Prostate gland (tissue), 2 donors: ENCODE data around the gene PTPN13. TPM values are rescaled to one million over a fixed set of nuclear protein-coding genes. Genes with fewer than 3 reads are reported as not detected.

Experiments used
- DNase-seq: peaks from one replicate; pipeline ENCODE4 v3.0.0-alpha.2; 2019; ENCODE audit warnings: low spot score
- H3K27ac ChIP-seq, 2 donors: fragments of 200-600 bp; sonication (generic); 2 replicates each; pipeline ENCODE4 v1.5.1; 2017 to 2019
- H3K27me3 ChIP-seq: fragments of 200-600 bp; sonication (generic); replicated peaks from 2 replicates; pipeline ENCODE4 v1.5.1; 2019; ENCODE audit not compliant: insufficient read depth
- H3K36me3 ChIP-seq, 2 donors: fragments of 200-600 bp; sonication (generic); 1 replicate in 1 of 2; 2 replicates in 1 of 2; pipeline versions ENCODE4 v1.5.1 to v1.8.1; 2017 to 2019
- H3K4me1 ChIP-seq: fragments of 200-600 bp; sonication (generic); replicated peaks from 2 replicates; pipeline ENCODE4 v1.5.1; 2019
- H3K4me3 ChIP-seq, 2 donors: fragments of 200-600 bp; sonication (generic); 2 replicates each; pipeline ENCODE4 v1.5.1; 2017 to 2019
- H3K9me3 ChIP-seq: fragments of 200-600 bp; sonication (generic); 2 replicates; pipeline ENCODE4 v1.5.1; 2017
- POLR2A ChIP-seq: fragments of 450-650 bp; IDR thresholded peaks from one replicate; pipeline ENCODE4 v1.6.1; 2016; ENCODE audit warnings: antibody characterized with exemption, mild to moderate bottlenecking
- POLR2AphosphoS5 ChIP-seq: sonication (generic); formaldehyde crosslinking; IDR thresholded peaks from one replicate; pipeline ENCODE4 v1.6.1; 2017; ENCODE audit warnings: antibody characterized with exemption
- WGBS: methylation state at CpG from one replicate; pipeline ENCODE4 v1.1.5; 2018; 5-methylcytosine and 5-hydroxymethylcytosine counted together
- intact Hi-C: fragments of 100-400 bp; cut with DNase I; formaldehyde crosslinking; loops from one replicate; pipeline ENCODE4 v1.14.2; 2022
- total RNA-seq, 2 donors: library from RNA; depleted of rRNA; stranded (reverse); fragments of >200 nt; gene quantifications; one replicate each; pipeline ENCODE4 v1.1.0, GENCODE V29; 2016
- TF ChIP-seq, protein P1 (sequence below), 4 experiments: fragments of 200-600 bp in 2 of 4; fragments of 450-650 bp in 2 of 4; sonication (generic) in 2 of 4; IDR thresholded peaks; 1 replicate in 3 of 4; 2 replicates in 1 of 4; pipeline ENCODE4 v1.5.1; 2016 to 2019; ENCODE audit warnings: antibody characterized with exemption in 4 of 4, mild to moderate bottlenecking in 2 of 4, moderate library complexity in 2 of 4

The PTPN13 gene
- total RNA-seq, 2 donors from 2014 or later, result 24.6 to 61.2 TPM

DNA sequence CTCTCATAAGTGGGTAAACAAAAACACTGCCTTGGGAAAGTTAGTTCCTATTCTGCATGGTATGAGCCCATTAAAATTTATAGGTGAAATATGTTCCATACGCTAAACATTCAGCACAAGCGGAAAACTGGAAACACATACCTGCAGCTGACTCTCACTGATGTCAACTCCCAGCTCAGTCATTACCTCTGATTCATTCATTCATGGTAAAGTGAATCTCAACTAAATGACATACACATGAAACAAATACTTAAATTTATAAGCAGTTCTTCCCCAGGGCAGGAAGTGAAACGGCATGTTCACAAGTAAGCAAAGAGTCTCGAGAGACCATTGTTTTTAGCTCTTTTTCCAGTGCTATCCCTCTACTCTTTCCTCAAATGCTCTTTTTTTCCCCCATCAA, 253.5 kb downstream of the PTPN13 start:
- Histone ChIP-seq H3K4me3 (no peak overlapping the region), H3K36me3 (no peaks in the 10 kb centered on the region), H3K9me3 (no peaks in the 10 kb centered on the region), H3K27me3 (no peaks in the 10 kb centered on the region), H3K27ac (no peak overlapping the region), H3K4me1 (no peaks in the 10 kb centered on the region)
- TF ChIP-seq POLR2AphosphoS5 (no peak), POLR2A (no peak)
- TF ChIP-seq, protein P1, sequence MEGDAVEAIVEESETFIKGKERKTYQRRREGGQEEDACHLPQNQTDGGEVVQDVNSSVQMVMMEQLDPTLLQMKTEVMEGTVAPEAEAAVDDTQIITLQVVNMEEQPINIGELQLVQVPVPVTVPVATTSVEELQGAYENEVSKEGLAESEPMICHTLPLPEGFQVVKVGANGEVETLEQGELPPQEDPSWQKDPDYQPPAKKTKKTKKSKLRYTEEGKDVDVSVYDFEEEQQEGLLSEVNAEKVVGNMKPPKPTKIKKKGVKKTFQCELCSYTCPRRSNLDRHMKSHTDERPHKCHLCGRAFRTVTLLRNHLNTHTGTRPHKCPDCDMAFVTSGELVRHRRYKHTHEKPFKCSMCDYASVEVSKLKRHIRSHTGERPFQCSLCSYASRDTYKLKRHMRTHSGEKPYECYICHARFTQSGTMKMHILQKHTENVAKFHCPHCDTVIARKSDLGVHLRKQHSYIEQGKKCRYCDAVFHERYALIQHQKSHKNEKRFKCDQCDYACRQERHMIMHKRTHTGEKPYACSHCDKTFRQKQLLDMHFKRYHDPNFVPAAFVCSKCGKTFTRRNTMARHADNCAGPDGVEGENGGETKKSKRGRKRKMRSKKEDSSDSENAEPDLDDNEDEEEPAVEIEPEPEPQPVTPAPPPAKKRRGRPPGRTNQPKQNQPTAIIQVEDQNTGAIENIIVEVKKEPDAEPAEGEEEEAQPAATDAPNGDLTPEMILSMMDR (IDR thresholded peaks at IDR 0.05), result no peak
- WGBS, result 81% methylated on average over 4 of the region's 4 CpGs
- intact Hi-C loops, result no loop called here
- no peak for DNase-seq

DNA sequence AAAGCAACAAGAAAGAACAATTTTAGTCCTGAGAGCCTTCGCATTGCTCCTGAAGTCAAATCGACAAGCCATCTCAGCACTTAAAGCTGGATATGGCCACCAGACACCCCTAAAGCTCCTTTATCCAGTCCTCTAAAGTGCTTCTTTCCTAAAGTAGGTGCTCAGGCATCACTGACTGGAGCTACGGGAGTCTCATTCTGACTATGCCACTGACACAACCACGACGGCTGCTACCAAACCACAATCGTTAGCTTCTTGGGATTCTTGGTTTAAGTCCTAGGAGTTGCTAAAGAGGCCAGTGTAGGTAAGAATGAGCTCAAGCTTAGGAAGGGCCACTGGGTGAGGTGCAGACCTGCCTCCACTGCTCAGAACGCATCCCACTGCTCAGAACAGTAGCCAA, 254.0 kb downstream of the PTPN13 start:
- Histone ChIP-seq H3K27ac (no peak overlapping the region), H3K4me3 (no peak overlapping the region), H3K36me3 (no peaks in the 10 kb centered on the region), H3K4me1 (no peaks in the 10 kb centered on the region), H3K9me3 (no peaks in the 10 kb centered on the region), H3K27me3 (no peaks in the 10 kb centered on the region)
- TF ChIP-seq POLR2AphosphoS5, result no peak
- no peak for TF ChIP-seq POLR2A
- TF ChIP-seq, protein P1 (IDR thresholded peaks at IDR 0.05), result no peak
- no peak for DNase-seq
- intact Hi-C loops, result no loop called here
- WGBS, result 68% methylated on average over 7 of the region's 7 CpGs

DNA sequence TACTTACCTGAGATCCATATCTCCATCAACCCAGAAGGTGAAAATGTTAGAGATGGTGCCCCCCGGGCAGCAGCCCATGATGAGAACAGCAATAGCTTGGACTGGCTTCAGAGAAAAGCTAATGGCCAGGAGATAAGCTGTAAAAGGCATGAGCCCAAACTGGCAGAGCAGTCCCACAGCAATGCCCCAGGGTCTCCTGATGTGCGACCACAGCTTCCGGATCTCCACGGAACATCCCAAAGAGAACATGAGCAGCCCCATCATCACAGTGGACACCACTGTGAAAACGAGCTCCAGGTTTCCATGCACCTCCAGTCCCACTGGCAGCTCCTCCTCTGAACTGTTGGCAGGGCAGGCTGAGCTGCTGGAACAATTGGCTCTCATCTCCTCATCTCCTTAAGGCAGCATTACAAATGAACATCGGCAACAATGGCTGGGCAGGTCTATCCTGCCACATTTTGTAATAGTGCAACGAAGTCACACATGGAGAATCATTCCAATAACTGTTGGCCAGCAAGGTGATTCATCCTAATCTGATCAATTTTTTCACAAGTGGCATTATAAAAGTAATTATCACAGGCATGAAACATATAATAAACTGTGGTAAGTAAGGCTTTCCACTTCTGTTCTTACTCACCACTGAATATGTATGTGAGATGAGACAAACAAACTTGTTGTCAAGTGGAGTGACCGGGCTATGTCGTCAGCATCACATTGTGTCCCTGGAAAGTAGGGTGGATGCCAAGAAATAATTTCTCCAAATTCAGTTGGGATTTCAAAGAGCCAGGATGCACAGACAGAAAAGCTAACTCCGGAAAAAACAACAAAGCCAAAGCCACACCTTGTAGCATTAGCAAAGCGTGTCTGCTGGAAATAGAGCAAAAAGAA, 254.9 kb downstream of the PTPN13 start, which contains the start of gene SLC10A6:
Gene SLC10A6 (minus strand): TSS at position 653 of the 888 bp plus-strand sequence. CDS start 269 bp downstream, at position 384.
- Histone ChIP-seq H3K4me3 (no peak within 1 kb of the TSS), H3K27me3 (no peaks in the 10 kb centered on the region), H3K9me3 (no peaks in the 10 kb centered on the region), H3K36me3 (no peaks in the 10 kb centered on the region), H3K27ac (no peak within 1 kb of the TSS), H3K4me1 (no peaks in the 10 kb centered on the region)
- intact Hi-C loops, result no loop called here
- TF ChIP-seq POLR2A (no peak), POLR2AphosphoS5 (no peak)
- TF ChIP-seq, protein P1 (IDR thresholded peaks at IDR 0.05), result no peak
- 66% methylated on average over 11 of the region's 11 CpGs for WGBS
- DNase-seq, result no peak

DNA sequence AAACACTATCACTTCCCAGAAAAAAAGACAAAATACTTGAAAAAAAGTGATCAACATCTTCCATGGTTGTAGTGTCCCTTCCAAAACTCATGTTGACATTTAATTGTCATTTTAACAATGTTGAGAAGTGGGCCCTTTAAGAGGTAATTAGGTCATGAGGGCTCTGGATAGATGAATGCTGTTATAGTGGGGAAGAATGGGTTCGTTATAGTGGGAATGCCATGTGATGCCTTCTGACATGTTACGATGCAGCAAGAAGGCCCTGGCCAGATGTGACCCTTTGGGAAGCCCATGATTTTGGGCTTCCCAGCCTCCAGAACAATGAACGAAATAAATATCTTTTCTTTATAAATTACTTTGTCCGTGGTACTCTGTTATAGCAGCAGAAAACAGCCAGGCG, 259.1 kb downstream of the PTPN13 start:
- Histone ChIP-seq H3K9me3 (no peaks in the 10 kb centered on the region), H3K36me3 (no peaks in the 10 kb centered on the region), H3K27ac (no peak overlapping the region), H3K27me3 (no peaks in the 10 kb centered on the region), H3K4me1 (no peaks in the 10 kb centered on the region), H3K4me3 (no peak overlapping the region)
- DNase-seq, result no peak
- intact Hi-C loops, result no loop called here
- whole genome bisulfite sequencing, result 88% methylated on average over 5 of the region's 5 CpGs
- no peak for TF ChIP-seq POLR2A
- TF ChIP-seq POLR2AphosphoS5, result no peak
- TF ChIP-seq, protein P1 (IDR thresholded peaks at IDR 0.05), result no peak

DNA sequence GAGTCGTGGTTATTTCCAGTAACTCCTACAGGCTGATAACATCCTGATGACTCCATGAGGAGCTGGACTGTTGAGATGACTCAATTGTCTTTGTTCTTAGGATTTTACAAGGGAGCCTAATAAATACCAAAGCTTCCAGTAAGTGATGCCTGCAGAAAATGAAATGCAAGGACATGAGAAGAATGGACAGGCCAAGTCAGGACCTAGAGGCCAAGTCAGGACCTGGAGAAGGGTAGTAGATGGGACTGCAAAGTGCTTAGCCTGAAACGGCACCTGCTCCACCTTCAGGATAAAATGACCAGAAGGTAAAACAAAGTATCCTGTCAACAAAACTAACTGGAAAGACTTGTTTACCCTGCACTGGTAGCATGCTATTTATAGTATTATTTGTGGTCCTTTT, 261.5 kb downstream of the PTPN13 start:
- no peaks in the 10 kb centered on the region for H3K36me3 ChIP-seq
- H3K27me3 ChIP-seq, result no peaks in the 10 kb centered on the region
- 30% methylated on average over 2 of the region's 2 CpGs for WGBS
- H3K27ac ChIP-seq, result peak overlapping the region in 1 of 2 donors; percentile 29
- TF ChIP-seq POLR2AphosphoS5, result peak; percentile 43
- TF ChIP-seq, protein P1 (IDR thresholded peaks at IDR 0.05), result no peak
- intact Hi-C loops, result no loop called here
- no peaks in the 10 kb centered on the region for H3K4me1 ChIP-seq
- no peaks in the 10 kb centered on the region for H3K9me3 ChIP-seq
- no peak overlapping the region for H3K4me3 ChIP-seq
- peak; percentile 11 for DNase-seq
